HG02642 (cell line): ENCODE measurements around the gene KCNIP4.
"Not testable (repeated sequence)": the region's sequence is repeated elsewhere in the genome, so short reads cannot be mapped to it uniquely, and the experiment has no call there.

Experiments
- ATAC-seq: cut with Tn5 transposase; IDR thresholded peaks from one replicate; pipeline ENCODE4 v1.9.1; 2021; ENCODE audit warnings: mild to moderate bottlenecking; ENCODE audit not compliant: unreplicated experiment, poor library complexity

Gene KCNIP4

GRCh38 chr4:20840648-20841190 lies 1107.9 kb downstream of the KCNIP4 start:
- no peak for ATAC-seq

GRCh38 chr4:20839957-20840356 lies 1108.6 kb downstream of the KCNIP4 start:
- no peak for ATAC-seq

- ATAC-seq = no peak
Measured at GRCh38 chr4:20838476-20838875, 1110.1 kb downstream of the KCNIP4 start.

- ATAC-seq = no peak
Measured at GRCh38 chr4:20832826-20833225, 1115.7 kb downstream of the KCNIP4 start.

- no peak for ATAC-seq
Measured at GRCh38 chr4:20831746-20832145, 1116.8 kb downstream of the KCNIP4 start.

GRCh38 chr4:20829617-20830357 lies 1118.8 kb downstream of the KCNIP4 start:
- no peak for ATAC-seq

- no peak for ATAC-seq
Measured at GRCh38 chr4:20825505-20825904, 1123.1 kb downstream of the KCNIP4 start.

GRCh38 chr4:20816287-20816686 lies 1132.3 kb downstream of the KCNIP4 start:
- no peak for ATAC-seq

GRCh38 chr4:20813700-20814099 lies 1134.9 kb downstream of the KCNIP4 start:
- no peak for ATAC-seq

- no peak for ATAC-seq
Measured at GRCh38 chr4:20809812-20810211, 1138.8 kb downstream of the KCNIP4 start.

- no peak for ATAC-seq
Measured at GRCh38 chr4:20805716-20806115, 1142.9 kb downstream of the KCNIP4 start.

- ATAC-seq = no peak
Measured at GRCh38 chr4:20787940-20788665, 1160.5 kb downstream of the KCNIP4 start.

- not testable (repeated sequence) for ATAC-seq
Measured at GRCh38 chr4:20783134-20783533, 1165.4 kb downstream of the KCNIP4 start.

- no peak for ATAC-seq
Measured at GRCh38 chr4:20778896-20779295, 1169.7 kb downstream of the KCNIP4 start.

- peak; percentile 82 for ATAC-seq
Measured at GRCh38 chr4:20773144-20773997, 1175.2 kb downstream of the KCNIP4 start.

- ATAC-seq = no peak
Measured at GRCh38 chr4:20764366-20764992, 1184.1 kb downstream of the KCNIP4 start.

GRCh38 chr4:20761826-20762225 lies 1186.7 kb downstream of the KCNIP4 start:
- no peak for ATAC-seq

GRCh38 chr4:20761382-20761781 lies 1187.2 kb downstream of the KCNIP4 start:
- ATAC-seq = no peak

- ATAC-seq = no peak
Measured at GRCh38 chr4:20760053-20760452, 1188.5 kb downstream of the KCNIP4 start.

- ATAC-seq = no peak
Measured at GRCh38 chr4:20754036-20754435, 1194.5 kb downstream of the KCNIP4 start.
